GM12891 (cell line): ENCODE results near the gene LPIN2.

ENCODE experiments used
- POLR2A ChIP-seq: IDR thresholded peaks from 2 replicates; pipeline ENCODE4 v1.6.1; 2011; ENCODE audit warnings: low read depth, low read length, control low read depth
- POLR2AphosphoS5 ChIP-seq: IDR thresholded peaks from 2 replicates; pipeline ENCODE4 v1.6.1; 2011; ENCODE audit warnings: low read depth, low read length, control low read depth
- TAF1 ChIP-seq: IDR thresholded peaks from 2 replicates; pipeline ENCODE4 v1.6.1; 2011; ENCODE audit warnings: low read depth, low read length, control low read depth

DNA sequence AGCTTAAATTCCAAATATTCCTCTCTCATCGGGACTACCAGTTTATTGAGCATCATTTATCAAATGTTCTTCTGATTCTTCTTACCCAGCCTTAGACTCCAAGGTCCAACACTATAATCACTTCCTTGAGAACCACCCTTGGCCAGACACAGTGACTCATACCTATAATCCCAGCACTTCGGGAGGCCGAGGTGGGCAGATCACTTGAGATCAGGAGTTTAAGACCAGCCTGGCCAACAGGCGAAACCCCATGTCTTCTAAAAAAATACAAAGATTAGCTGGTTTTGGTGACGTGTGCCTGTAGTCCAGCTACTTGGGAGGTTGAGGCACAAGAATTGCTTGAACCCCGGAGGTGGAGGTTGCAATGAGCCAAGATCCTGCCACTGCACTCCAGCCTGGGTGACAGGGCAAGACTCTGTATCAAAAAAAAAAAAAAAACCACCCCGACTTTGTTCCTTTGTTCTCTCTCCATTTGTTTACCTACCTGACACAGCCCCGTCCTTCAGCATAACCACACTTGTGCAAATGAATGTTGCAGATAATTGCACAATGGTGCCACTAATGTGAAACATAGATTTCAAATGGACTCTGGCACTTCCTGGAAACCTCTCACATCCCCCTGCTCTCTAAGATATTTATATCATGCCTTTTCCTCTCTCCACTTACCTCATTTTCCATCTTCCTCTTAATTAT lies 38.9 kb upstream of the LPIN2 start:
- no peak for TF ChIP-seq POLR2AphosphoS5
- no peak for TF ChIP-seq POLR2A
- no peak for TF ChIP-seq TAF1
